NCI-H2196 (cell line): ENCODE measurements around the gene CENPX.

Experiments used
- DNase-seq: peaks from one replicate; lab custom pipeline; 2025; ENCODE audit not compliant: unreplicated experiment; lab: John Stamatoyannopoulos, UW

CENPX gene

DNA sequence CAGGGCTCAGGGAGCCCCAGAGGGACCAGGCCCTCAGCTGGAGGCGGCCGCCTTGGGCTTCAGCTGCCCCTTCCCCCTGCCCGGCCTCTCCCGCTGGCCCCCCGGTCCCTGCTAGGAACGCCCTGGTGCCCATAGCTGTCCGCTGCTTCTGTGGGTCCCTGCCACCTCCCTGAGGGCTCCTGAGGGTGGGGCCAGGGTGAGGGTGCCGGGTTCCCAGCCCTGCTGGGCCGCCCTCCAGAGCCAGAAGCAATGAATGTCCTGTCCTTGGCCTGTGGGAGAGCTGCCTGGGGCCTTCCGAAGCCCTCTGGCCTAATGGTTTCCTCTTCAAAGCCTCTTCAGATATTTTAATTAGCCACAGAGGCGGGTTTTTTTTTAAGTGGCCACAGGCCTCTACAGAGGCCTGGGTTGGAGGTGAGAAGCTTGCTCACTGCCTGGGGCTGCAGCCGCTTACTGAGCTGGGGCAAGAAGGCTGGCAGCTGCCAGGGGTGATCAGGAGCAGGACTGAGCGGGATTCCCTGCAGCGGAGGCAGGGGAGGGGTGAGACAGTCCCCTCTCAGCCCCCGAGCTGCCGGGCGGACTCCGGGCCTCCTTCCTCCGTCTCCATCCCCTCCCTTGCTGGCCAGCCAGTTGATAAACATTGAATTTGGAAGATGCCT, 9.9 kb downstream of the CENPX start:
- DNase-seq, result peak; percentile 64

GRCh38 chr17:82012261-82012639, 10.4 kb downstream of the CENPX start:
- no peak for DNase-seq

- no peak for DNase-seq
These were observed 11.0 kb downstream of the CENPX start for GRCh38 chr17:82011617-82012187.

GRCh38 chr17:82010575-82011525, 11.8 kb downstream of the CENPX start:
- no peak for DNase-seq

DNA sequence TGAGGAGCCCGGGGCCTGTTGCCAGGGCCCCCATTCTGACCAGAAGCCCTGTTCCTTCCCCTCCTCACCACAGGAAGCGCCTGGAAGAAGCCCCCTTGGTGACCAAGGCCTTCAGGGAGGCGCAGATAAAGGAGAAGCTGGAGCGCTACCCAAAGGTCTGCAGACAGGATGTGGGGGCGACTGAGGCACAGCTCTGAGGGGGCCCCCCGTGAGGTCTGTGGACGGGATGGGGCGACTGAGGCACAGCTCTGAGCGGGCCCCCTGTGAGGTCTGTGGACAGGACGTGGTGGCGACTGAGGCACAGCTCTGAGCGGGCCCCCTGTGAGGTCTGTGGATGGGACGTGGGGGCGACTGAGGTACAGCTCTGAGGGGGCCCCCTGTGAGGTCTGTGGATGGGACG, 13.3 kb downstream of the CENPX start:
- no peak for DNase-seq

DNA sequence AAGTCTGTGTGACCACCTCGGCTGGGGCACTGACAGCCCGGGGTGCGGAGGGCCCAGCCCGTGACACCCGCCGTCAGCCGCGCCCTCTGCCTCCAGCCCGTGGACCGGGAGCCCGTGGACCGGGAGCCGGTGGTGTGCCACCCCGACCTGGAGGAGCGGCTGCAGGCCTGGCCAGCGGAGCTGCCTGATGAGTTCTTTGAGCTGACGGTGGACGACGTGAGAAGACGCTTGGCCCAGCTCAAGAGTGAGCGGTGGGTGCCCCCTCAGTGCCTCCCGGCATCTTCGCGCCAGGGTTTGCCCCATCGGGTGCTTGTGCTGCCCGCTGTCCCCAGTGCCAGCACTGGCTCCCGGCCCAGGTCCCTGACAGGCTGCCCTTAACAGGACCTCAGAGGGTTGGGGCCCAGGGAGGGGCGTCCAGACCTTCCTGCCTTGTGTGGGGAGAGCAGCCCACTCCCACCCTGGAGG, 13.7 kb downstream of the CENPX start:
- DNase-seq, result no peak

DNA sequence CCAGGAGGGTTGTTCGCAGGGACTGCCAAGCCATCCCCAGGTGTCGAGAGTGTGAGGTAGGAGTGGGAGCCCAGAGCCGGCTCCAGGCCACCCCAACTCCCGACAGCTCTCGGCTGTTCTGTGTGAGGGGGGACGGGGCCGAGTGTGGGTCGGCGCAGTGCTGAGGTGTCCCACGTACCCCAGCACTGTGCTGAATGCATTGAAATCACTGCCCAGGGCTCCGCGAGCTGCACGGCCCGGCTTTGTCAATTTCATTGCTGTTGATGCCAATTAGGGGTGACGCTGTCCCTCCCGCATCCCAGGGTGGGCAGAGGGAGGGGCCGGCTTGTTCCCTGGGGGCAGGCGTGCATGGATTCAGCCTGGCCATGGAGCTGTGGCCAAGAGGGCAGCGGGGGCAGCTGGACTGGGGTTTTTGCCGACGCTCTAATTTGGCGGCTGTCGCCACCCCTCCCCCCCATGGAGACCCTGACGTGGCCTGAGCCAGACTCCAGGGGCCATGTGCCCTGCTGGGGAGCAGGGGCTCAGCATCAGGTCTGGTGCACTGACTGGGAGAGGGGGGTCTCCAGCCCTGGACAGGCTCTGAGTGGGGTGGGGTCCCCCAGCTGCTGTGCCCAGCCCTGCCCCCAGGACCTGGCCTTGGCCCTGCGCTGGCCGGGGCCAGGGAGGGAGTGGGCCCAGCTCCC, 14.3 kb downstream of the CENPX start:
- no peak for DNase-seq

- no peak for DNase-seq
These were observed 15.0 kb downstream of the CENPX start for GRCh38 chr17:82007495-82008257.

DNA sequence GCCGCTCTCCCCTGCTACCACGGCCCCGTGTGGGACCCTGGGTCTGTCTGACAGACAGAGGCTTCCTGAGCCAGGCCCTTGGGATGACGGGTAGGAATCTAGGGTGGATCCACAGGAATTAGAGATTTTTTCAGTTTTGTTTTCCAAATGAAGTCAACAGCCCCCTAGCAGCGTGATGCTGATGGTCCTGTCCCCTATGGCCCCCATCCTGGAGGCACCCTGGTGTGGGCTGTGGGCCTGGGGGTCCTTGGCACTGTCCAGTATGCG, 15.5 kb downstream of the CENPX start:
- no peak for DNase-seq

DNA sequence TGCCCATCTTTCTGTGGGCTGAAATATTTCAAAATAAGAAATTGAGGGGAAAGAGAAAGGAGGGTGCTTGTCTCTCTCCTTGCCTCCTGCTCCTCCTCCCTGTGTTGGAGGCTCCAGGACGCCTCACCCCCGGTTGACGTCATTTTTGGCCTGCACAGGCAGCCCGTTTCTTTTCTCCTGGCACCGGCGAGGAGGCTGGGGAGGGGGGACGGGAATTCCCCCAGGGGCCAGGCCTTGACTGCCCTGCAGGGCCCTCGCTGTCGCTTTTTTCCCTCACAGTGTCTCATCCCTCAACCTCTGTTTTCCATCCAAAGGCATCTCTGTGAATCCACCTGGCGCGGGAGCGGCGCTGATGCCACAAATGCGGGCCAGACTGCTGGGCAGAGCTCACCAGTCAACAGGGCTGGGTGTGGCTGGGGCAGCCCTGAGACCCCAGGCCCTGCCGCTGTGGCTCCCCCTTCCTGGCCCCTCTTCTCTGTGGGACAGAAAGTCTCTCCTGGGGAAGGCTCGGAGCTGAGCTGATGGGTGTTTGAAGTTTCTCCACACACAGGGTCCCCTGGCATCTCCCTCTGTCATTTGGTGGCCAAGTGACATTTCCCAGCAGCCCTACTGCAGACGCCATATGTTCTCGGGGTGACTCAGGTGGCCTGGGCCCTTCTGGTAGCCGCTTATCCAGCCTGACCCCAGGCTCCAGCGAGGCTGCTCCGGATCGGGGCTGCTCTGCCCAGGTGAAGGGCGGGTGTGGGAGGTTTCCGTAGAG, 16.0 kb downstream of the CENPX start:
- no peak for DNase-seq

- DNase-seq, result no peak
These were observed 16.9 kb downstream of the CENPX start for GRCh38 chr17:82005701-82006348.

DNA sequence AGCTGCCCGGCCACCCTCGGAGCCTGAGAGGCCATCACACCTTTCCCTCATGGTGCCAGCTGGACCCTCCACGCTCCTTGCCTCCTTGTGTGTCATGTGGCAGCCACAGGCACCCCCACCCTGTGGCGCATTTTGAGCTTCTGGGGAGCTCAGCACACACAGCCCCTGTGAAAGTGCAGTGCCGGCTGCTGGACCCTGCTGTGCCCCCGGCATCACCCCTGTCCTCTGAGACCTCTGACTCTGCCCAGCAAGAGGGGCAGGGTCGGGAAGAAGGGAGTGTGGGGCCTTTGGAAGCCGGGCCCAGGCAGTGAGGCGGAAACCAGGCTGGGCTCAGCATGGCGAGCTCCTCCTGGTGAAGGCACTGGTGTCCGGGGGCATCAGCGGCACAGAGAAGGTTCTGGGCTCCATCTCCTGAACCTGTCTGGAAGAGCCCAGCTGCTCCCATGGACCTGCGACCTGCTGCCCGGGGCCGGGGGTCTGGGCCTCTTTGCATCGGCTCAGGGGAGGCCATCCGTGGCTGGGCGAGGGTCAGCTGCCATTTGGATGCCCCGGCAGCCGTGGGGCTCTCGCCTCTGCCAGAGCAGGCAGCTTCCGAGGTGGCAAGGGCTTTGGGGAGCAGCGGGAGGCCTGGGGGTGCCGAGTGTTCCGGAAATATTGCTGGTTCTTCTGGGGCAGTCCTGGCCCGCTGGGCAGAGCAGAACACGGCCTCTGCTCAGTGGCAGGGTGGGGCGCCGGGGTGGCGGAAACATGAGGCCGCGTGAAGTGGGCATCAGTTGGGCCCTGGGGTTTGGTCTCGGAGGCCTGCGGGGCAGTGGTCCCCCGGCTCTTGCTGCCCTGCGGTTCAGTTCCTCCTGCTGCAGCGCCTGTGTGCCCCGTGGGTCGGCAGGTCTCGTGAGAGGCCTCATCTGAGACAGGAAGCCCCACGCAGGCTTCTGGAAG, 17.9 kb downstream of the CENPX start:
- no peak for DNase-seq

- DNase-seq, result no peak
These were observed 19.0 kb downstream of the CENPX start for GRCh38 chr17:82003411-82004381.

- DNase-seq, result no peak
These were observed 21.1 kb downstream of the CENPX start for GRCh38 chr17:82001571-82002056.

- no peak for DNase-seq
These were observed 21.7 kb downstream of the CENPX start for GRCh38 chr17:82000803-82001570.

DNA sequence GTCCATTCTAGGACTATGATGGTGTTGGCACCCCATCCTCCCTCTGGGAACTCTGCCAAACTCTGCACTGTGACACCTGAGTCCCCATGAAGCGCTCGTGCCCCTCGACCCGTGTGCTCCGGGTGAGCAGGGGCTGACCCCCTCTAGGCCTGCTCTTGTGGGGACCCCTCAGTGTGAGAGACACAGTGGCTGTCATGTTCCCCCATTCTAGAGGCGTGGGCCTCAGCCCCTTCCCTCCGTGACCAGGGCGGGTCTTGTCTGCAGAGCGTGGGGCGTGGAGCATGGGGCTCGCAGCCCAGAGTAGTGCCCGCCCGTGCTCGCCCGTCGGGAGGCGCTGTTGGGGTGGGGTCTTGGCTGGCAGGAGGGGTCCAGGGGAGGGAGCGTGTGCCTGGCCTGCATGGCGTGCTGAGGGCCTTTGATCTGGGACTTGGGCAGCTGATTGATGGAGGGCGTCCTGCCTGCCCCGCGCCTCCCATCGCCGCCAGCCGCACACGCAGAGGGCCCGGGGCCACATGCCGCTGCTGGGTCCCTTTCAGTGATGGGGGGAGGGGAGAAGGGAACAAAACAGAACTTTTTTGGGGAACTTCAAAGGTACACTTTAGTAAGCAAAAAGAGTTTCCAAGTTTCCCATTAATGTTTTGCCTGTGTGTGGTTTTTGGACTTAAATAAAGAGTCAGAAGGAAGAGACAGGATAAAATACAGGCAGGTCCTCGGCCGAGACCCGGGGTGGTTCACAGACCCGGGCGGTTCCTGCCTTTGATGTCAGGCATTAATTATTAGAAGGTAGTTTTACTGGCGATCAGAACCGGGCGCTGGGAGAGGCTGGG, 22.5 kb downstream of the CENPX start:
- DNase-seq, result no peak
